Heart left ventricle (tissue), 16 donors: ENCODE measurements around the gene RBM44. TPM values are rescaled to one million over a fixed set of nuclear protein-coding genes. Genes with fewer than 3 reads are reported as not detected.

Source experiments
- ATAC-seq, 4 donors: fragments of 200-7000 bp; cut with Tn5 transposase; one replicate each; pipeline ENCODE4 v1.9.1; 2020 to 2022; ENCODE audit warnings: moderate library complexity in 4 of 4, mild to moderate bottlenecking in 3 of 4, moderate number of reproducible peaks in 1 of 4
- DNase-seq, 5 donors: peaks; one replicate each; pipeline ENCODE4 v3.0.0-alpha.2; 2020
- H3K27ac ChIP-seq, 12 donors: fragments of 200-600 bp; sonication (generic) in 4 of 12; one replicate each; pipeline versions ENCODE4 v1.5.0 to v1.8.0; 2016 to 2022; ENCODE audit warnings: mild to moderate bottlenecking in 2 of 12
- H3K27me3 ChIP-seq, 9 donors: fragments of 200-600 bp; sonication (generic) in 2 of 9; one replicate each; pipeline versions ENCODE4 v1.5.1 to v1.8.0; 2016 to 2022; ENCODE audit warnings: mild to moderate bottlenecking in 3 of 9
- H3K36me3 ChIP-seq, 9 donors: fragments of 200-600 bp; sonication (generic) in 2 of 9; one replicate each; pipeline versions ENCODE4 v1.5.0 to v1.8.0; 2018 to 2022; ENCODE audit warnings: mild to moderate bottlenecking in 2 of 9
- H3K4me1 ChIP-seq, 12 donors: fragments of 200-600 bp; sonication (generic) in 4 of 12; one replicate each; pipeline versions ENCODE4 v1.5.0 to v1.8.0; 2016 to 2022; ENCODE audit warnings: mild to moderate bottlenecking in 3 of 12
- H3K4me3 ChIP-seq, 12 donors: fragments of 200-600 bp; sonication (generic) in 4 of 12; one replicate each; pipeline versions ENCODE4 v1.5.0 to v1.8.0; 2017 to 2022; ENCODE audit warnings: mild to moderate bottlenecking in 9 of 12, moderate library complexity in 4 of 12
- H3K9me3 ChIP-seq, 12 donors: fragments of 200-600 bp; sonication (generic) in 4 of 12; one replicate each; pipeline versions ENCODE4 v1.5.0 to v1.8.0; 2016 to 2022; ENCODE audit warnings: mild to moderate bottlenecking in 1 of 12
- CTCF ChIP-seq, 12 donors: fragments of 200-600 bp; sonication (generic) in 4 of 12; IDR thresholded peaks; one replicate each; pipeline versions ENCODE4 v1.5.0 to v1.8.0; 2018 to 2022; ENCODE audit warnings: antibody characterized with exemption in 12 of 12, mild to moderate bottlenecking in 5 of 12
- POLR2A ChIP-seq, 2 donors: fragments of 450-650 bp; IDR thresholded peaks; one replicate each; pipeline ENCODE4 v1.6.1; 2017; ENCODE audit warnings: antibody characterized with exemption in 2 of 2, mild to moderate bottlenecking in 2 of 2, moderate library complexity in 2 of 2
- WGBS, 4 donors: extraction: QIAGEN DNeasy Blood & Tissue Kit in 2 of 4; methylation state at CpG; one replicate each; pipeline versions ENCODE4 v1.1.5 to v1.1.7; 2013 to 2018; 5-methylcytosine and 5-hydroxymethylcytosine counted together
- intact Hi-C, 10 donors: fragments of 100-400 bp; cut with DNase I; formaldehyde crosslinking; loops; one replicate each; pipeline versions ENCODE4 v1.11.1 to v1.14.2; 2022
- polyA plus RNA-seq, 2 donors: library from polyadenylated mRNA; stranded (reverse); fragments of 200-250 nt; gene quantifications; one replicate each; pipeline ENCODE4 v1.2.3, GENCODE V29; 2013
- total RNA-seq, 9 donors: library from RNA; depleted of rRNA in 2 of 9; stranded (reverse); fragments of >200 nt in 2 of 9; fragmentation: NEBNext Ultra II Directional in 3 of 9; extraction: Animal tissue kit (Norgen Biotek cat#: 25700) in 3 of 9; gene quantifications; one replicate each; pipeline versions ENCODE4 v1.1.0 to v1.2.4, GENCODE V29; 2016 to 2023
- donor health status: ischemic (EF 13 %, LVEDD 7.1; RV severe dilation, severe dysfunction).
- donor health status: healthy with polysubstance abuse.
- donor health status: DM: no; HTN: yes; CAD: no.
- donor health status: DM: no; HTN: no; CAD: no.
- donor health status: ischemic (EF 25% LVEDD 6.9; RV normal size, moderate dysfunction).
- donor health status: ischemic (EF 25% LVEDD 5.7; RV mildly dilated, moderate dysfunction).
- donor health status: healthy.
- donor health status: DM: yes; HTN: yes; CAD: no.
- donor health status: ischemic (EF 35%, LVEDD 5.7; RV mildly dilated, moderate dysfunction).
- donor health status: nonischemic (EF 11% LVEDD 7.7; RV severe dilation, severe dysfunction).
- donor health status: DM: yes; HTN: yes; CAD: no.
- donor health status: PGD.
- donor health status: ischemic (EF 29% LVEDD 5.4; RV normal size, mild dysfunction).
- donor health status: nonischemic (EF 23%, LVEDD 6.1; RV moderate dilation, normal function).

RBM44 gene
- total and polyA plus RNA-seq, 11 donors = 0.16 to 0.94 (median 0.44) TPM

- WGBS, 4 donors = 73 to 79% (median 77%) methylated on average over 3 to 13 of the region's 13 CpGs
- Histone ChIP-seq H3K36me3 (no peaks in the 10 kb centered on the region), H3K27ac (peak overlapping the region in 10 of 12 donors; percentile 86 to 100 (median 94)), H3K4me3 (no peak overlapping the region), H3K4me1 (peaks cover 0 to 44% (median 18%) of the 10 kb centered on the region in 12 donors), H3K27me3 (no peaks in the 10 kb centered on the region), H3K9me3 (no peaks in the 10 kb centered on the region)
- DNase-seq = peak in 1 of 5 donors; percentile 20
- TF ChIP-seq POLR2A (IDR thresholded peaks at IDR 0.05) (no peak), CTCF (IDR thresholded peaks at IDR 0.05) (no peak)
- intact Hi-C loops = no loop called here
- ATAC-seq = no peak
These were observed 86.1 kb downstream of the RBM44 start for GRCh38 chr2:237884681-237885080.

GRCh38 chr2:237885111-237885930, 86.7 kb downstream of the RBM44 start:
- DNase-seq = peak in 2 of 5 donors; percentile 22 to 59
- peak in 2 of 4 donors; percentile 0 to 1 for ATAC-seq
- intact Hi-C loops = no loop called here
- H3K4me1 ChIP-seq = peaks cover 0 to 44% (median 18%) of the 10 kb centered on the region in 12 donors
- no peaks in the 10 kb centered on the region for H3K27me3 ChIP-seq
- peak overlapping the region; percentile 65 to 100 (median 92) for H3K27ac ChIP-seq
- 59 to 72% (median 69%) methylated on average over 12 to 27 of the region's 27 CpGs for WGBS, 4 donors
- no peak overlapping the region for H3K4me3 ChIP-seq
- no peaks in the 10 kb centered on the region for H3K9me3 ChIP-seq
- no peak for TF ChIP-seq POLR2A (IDR thresholded peaks at IDR 0.05)
- TF ChIP-seq CTCF (IDR thresholded peaks at IDR 0.05) = no peak
- no peaks in the 10 kb centered on the region for H3K36me3 ChIP-seq

- intact Hi-C loops = loop anchor here in 2 of 10 donors (1.0 to 2.0 kb wide), 2 partner anchors 21 to 27 kb away; partner anchors contain the start of gene RAMP1 (in 1 of the 2)
- H3K4me1 ChIP-seq = peaks cover 0 to 44% (median 18%) of the 10 kb centered on the region in 12 donors
- 30 to 47% (median 35%) methylated on average over 18 to 26 of the region's 26 CpGs for WGBS, 4 donors
These were observed 87.5 kb downstream of the RBM44 start for GRCh38 chr2:237885931-237886684.

More at GRCh38 chr2:237885931-237886684, 87.5 kb downstream of the RBM44 start:
- no peaks in the 10 kb centered on the region for H3K36me3 ChIP-seq
- DNase-seq = peak; percentile 77 to 88 (median 86)
- peak; percentile 53 to 75 (median 64) for ATAC-seq
- peak overlapping the region; percentile 65 to 100 (median 92) for H3K27ac ChIP-seq
- no peaks in the 10 kb centered on the region for H3K27me3 ChIP-seq
- H3K4me3 ChIP-seq = peak overlapping the region in 1 of 12 donors; percentile 28
- TF ChIP-seq CTCF (IDR thresholded peaks at IDR 0.05) = peak in 3 of 12 donors; percentile 21 to 37 (median 26)
- no peak for TF ChIP-seq POLR2A (IDR thresholded peaks at IDR 0.05)
- no peaks in the 10 kb centered on the region for H3K9me3 ChIP-seq
